Tibial nerve (tissue), 4 donors: Measurements from ENCODE around the gene ERLEC1. TPM values are rescaled to one million over a fixed set of nuclear protein-coding genes. Genes with fewer than 3 reads are reported as not detected.

ENCODE experiments used
- DNase-seq, 2 donors: peaks; one replicate each; pipeline ENCODE4 v3.0.0-alpha.2; 2019; ENCODE audit warnings: low spot score in 2 of 2
- H3K27ac ChIP-seq, 4 donors: fragments of 200-600 bp; sonication (generic) in 3 of 4; one replicate each; pipeline ENCODE4 v1.5.1; 2017 to 2019; ENCODE audit warnings: mild to moderate bottlenecking in 1 of 4
- H3K27me3 ChIP-seq, 2 donors: fragments of 200-600 bp; sonication (generic) in 1 of 2; one replicate each; pipeline versions ENCODE4 v1.5.1 to v1.6.0; 2017 to 2019
- H3K36me3 ChIP-seq, 3 donors: fragments of 200-600 bp; sonication (generic); one replicate each; pipeline ENCODE4 v1.5.1; 2018 to 2019
- H3K4me1 ChIP-seq, 4 donors: fragments of 200-600 bp; sonication (generic) in 3 of 4; one replicate each; pipeline ENCODE4 v1.5.1; 2017 to 2019
- H3K4me3 ChIP-seq, 4 donors: fragments of 200-600 bp; sonication (generic) in 3 of 4; one replicate each; pipeline ENCODE4 v1.5.1; 2017 to 2019; ENCODE audit warnings: mild to moderate bottlenecking in 1 of 4, moderate library complexity in 1 of 4
- H3K9me3 ChIP-seq, 4 donors: fragments of 200-600 bp; sonication (generic) in 3 of 4; one replicate each; pipeline ENCODE4 v1.5.1; 2017 to 2019
- CTCF ChIP-seq, 5 experiments: fragments of 200-600 bp in 3 of 5; fragments of 450-650 bp in 2 of 5; sonication (generic) in 3 of 5; IDR thresholded peaks; one replicate each; pipeline ENCODE4 v1.5.1; 2016 to 2019; ENCODE audit warnings: antibody characterized with exemption in 5 of 5, mild to moderate bottlenecking in 3 of 5, moderate library complexity in 2 of 5
- EP300 ChIP-seq, 2 donors: sonication (generic); formaldehyde crosslinking; IDR thresholded peaks; one replicate each; pipeline ENCODE4 v1.6.1; 2017; ENCODE audit warnings: antibody characterized with exemption in 2 of 2, mild to moderate bottlenecking in 1 of 2
- POLR2A ChIP-seq, 2 donors: fragments of 450-650 bp; IDR thresholded peaks; one replicate each; pipeline ENCODE4 v1.6.1; 2017; ENCODE audit warnings: antibody characterized with exemption in 2 of 2, mild to moderate bottlenecking in 2 of 2, moderate library complexity in 2 of 2
- WGBS, 2 donors: methylation state at CpG; one replicate each; pipeline ENCODE4 v1.1.5; 2018; 5-methylcytosine and 5-hydroxymethylcytosine counted together
- total RNA-seq, 4 donors: library from RNA; depleted of rRNA; stranded (reverse); fragments of >200 nt; gene quantifications; one replicate each; pipeline ENCODE4 v1.1.0, GENCODE V29; 2016

ERLEC1 gene
- total RNA-seq, 4 donors from 2014 or later, result 90.8 to 102 (median 97.2) TPM

- Histone ChIP-seq H3K36me3 (peaks cover 0 to 99% (median 15%) of the 10 kb centered on the region in 3 donors), H3K27me3 (no peaks in the 10 kb centered on the region), H3K27ac (no peak overlapping the region), H3K9me3 (no peaks in the 10 kb centered on the region), H3K4me3 (no peak overlapping the region), H3K4me1 (no peaks in the 10 kb centered on the region)
- no peak for DNase-seq
- no peak for TF ChIP-seq CTCF (IDR thresholded peaks at IDR 0.05)
- TF ChIP-seq POLR2A (IDR thresholded peaks at IDR 0.05), result no peak
- no peak for TF ChIP-seq EP300 (IDR thresholded peaks at IDR 0.05)
These were observed 26.3 kb downstream of the ERLEC1 start for GRCh38 chr2:53813151-53813550.

- TF ChIP-seq CTCF (IDR thresholded peaks at IDR 0.05) (no peak), EP300 (IDR thresholded peaks at IDR 0.05) (no peak), POLR2A (IDR thresholded peaks at IDR 0.05) (no peak)
- Histone ChIP-seq H3K9me3 (no peaks in the 10 kb centered on the region), H3K4me3 (no peak overlapping the region), H3K27me3 (no peaks in the 10 kb centered on the region), H3K27ac (no peak overlapping the region), H3K4me1 (no peaks in the 10 kb centered on the region), H3K36me3 (peaks cover 0 to 57% (median 6%) of the 10 kb centered on the region in 3 donors)
- WGBS, 2 donors, result 79 to 82% methylated on average over 3 of the region's 3 CpGs
- DNase-seq, result no peak
These were observed 32.1 kb downstream of the ERLEC1 start for GRCh38 chr2:53818854-53819435.

- Histone ChIP-seq H3K4me3 (no peak overlapping the region), H3K27ac (no peak overlapping the region), H3K9me3 (no peaks in the 10 kb centered on the region), H3K36me3 (peaks cover 0 to 51% (median 6%) of the 10 kb centered on the region in 3 donors), H3K4me1 (no peaks in the 10 kb centered on the region), H3K27me3 (no peaks in the 10 kb centered on the region)
- TF ChIP-seq CTCF (IDR thresholded peaks at IDR 0.05), result no peak
- TF ChIP-seq EP300 (IDR thresholded peaks at IDR 0.05), result no peak
- TF ChIP-seq POLR2A (IDR thresholded peaks at IDR 0.05), result no peak
- 74 to 78% methylated on average over 4 of the region's 4 CpGs for WGBS, 2 donors
- DNase-seq, result no peak
These were observed 32.8 kb downstream of the ERLEC1 start for GRCh38 chr2:53819634-53820033.

- no peak overlapping the region for H3K4me3 ChIP-seq
- no peak overlapping the region for H3K27ac ChIP-seq
- TF ChIP-seq EP300 (IDR thresholded peaks at IDR 0.05) (no peak), POLR2A (IDR thresholded peaks at IDR 0.05) (no peak)
- no peaks in the 10 kb centered on the region for H3K9me3 ChIP-seq
- 90 to 92% methylated on average over 9 of the region's 9 CpGs for WGBS, 2 donors
- peaks cover 0 to 46% (median 6%) of the 10 kb centered on the region in 3 donors for H3K36me3 ChIP-seq
- H3K27me3 ChIP-seq, result no peaks in the 10 kb centered on the region
- peaks cover 0 to under 1% (median 0%) of the 10 kb centered on the region in 4 donors for H3K4me1 ChIP-seq
- no peak for DNase-seq
These were observed 33.2 kb downstream of the ERLEC1 start for GRCh38 chr2:53820048-53820447.

- Histone ChIP-seq H3K9me3 (no peaks in the 10 kb centered on the region), H3K4me1 (peaks cover 0 to 7% (median 2%) of the 10 kb centered on the region in 4 donors), H3K36me3 (peaks cover 0 to 40% (median 0%) of the 10 kb centered on the region in 3 donors), H3K4me3 (no peak overlapping the region), H3K27ac (no peak overlapping the region), H3K27me3 (no peaks in the 10 kb centered on the region)
- 89 to 92% methylated on average over 4 of the region's 4 CpGs for WGBS, 2 donors
- no peak for DNase-seq
- TF ChIP-seq EP300 (IDR thresholded peaks at IDR 0.05), result no peak
- TF ChIP-seq CTCF (IDR thresholded peaks at IDR 0.05), result no peak
- no peak for TF ChIP-seq POLR2A (IDR thresholded peaks at IDR 0.05)
These were observed 33.9 kb downstream of the ERLEC1 start for GRCh38 chr2:53820711-53821110.
